Anterior cingulate cortex (tissue), 58 donors: ENCODE data around the gene LVRN.
"Not testable (repeated sequence)": the region's sequence is repeated elsewhere in the genome, so short reads cannot be mapped to it uniquely, and the experiment has no call there.

ENCODE experiments used
- DNase-seq, 58 donors: peaks; one replicate each; lab custom pipeline; 2025; lab: John Stamatoyannopoulos, UW

The LVRN gene, protein sequence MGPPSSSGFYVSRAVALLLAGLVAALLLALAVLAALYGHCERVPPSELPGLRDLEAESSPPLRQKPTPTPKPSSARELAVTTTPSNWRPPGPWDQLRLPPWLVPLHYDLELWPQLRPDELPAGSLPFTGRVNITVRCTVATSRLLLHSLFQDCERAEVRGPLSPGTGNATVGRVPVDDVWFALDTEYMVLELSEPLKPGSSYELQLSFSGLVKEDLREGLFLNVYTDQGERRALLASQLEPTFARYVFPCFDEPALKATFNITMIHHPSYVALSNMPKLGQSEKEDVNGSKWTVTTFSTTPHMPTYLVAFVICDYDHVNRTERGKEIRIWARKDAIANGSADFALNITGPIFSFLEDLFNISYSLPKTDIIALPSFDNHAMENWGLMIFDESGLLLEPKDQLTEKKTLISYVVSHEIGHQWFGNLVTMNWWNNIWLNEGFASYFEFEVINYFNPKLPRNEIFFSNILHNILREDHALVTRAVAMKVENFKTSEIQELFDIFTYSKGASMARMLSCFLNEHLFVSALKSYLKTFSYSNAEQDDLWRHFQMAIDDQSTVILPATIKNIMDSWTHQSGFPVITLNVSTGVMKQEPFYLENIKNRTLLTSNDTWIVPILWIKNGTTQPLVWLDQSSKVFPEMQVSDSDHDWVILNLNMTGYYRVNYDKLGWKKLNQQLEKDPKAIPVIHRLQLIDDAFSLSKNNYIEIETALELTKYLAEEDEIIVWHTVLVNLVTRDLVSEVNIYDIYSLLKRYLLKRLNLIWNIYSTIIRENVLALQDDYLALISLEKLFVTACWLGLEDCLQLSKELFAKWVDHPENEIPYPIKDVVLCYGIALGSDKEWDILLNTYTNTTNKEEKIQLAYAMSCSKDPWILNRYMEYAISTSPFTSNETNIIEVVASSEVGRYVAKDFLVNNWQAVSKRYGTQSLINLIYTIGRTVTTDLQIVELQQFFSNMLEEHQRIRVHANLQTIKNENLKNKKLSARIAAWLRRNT

DNA sequence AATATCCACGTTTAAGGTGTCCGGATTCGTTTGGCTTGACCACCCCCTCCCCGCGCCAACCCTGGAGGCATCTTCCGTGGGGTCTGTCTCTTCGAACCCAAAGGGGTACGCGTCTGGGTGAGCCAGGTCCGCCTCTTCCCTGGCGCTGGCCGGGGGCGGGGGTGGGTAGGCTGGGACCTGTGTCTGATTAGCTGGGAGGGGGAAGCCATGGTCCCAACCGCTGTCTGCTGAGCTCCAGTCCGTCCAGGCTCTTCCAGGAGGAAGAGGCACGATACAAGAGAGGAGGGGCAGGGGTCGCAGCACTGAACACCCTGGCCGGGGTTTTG, at the start of gene LVRN:
Gene LVRN, plus strand, starts transcription at position 237 of the 326 bp plus-strand sequence. CDS start 143 bp downstream, outside the sequence.
- peak in 1 of 58 donors; percentile 4 for DNase-seq

DNA sequence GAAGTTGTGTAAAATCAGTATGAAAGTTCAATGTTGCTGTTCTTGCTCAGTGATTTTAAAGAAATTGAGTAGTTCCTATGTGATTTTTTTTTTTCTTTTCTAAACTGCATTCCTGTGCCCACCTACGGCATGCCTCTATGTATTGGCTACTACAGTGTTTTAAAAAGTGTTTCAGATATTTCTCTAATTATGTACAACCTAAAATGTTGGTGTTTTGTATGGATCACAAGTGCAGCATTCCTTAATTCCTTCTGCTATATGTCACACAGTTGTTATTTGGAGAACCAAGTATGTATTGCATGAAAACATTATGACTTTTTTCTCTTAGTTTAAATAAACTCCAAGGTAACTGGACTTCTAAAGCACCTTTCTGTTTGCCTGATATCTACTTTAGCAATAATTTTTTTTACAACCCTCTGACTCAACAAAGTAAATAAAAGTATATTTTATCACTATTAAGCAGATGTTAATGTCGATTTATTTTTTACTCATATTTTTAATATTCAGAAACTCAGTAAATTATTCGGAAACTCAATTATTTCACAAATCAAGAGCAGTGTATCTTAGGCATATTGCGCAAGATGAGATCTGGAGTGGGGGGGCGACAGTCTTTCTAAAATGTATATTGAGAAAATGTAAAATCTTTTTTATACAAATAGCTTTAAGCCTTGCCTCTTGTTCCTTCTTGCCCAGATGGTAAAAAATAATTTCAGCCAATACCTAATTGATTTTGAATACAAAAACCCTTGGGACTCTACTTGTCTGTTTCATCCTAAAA, 48.5 kb upstream of the LVRN start:
- DNase-seq = not testable (repeated sequence)

DNA sequence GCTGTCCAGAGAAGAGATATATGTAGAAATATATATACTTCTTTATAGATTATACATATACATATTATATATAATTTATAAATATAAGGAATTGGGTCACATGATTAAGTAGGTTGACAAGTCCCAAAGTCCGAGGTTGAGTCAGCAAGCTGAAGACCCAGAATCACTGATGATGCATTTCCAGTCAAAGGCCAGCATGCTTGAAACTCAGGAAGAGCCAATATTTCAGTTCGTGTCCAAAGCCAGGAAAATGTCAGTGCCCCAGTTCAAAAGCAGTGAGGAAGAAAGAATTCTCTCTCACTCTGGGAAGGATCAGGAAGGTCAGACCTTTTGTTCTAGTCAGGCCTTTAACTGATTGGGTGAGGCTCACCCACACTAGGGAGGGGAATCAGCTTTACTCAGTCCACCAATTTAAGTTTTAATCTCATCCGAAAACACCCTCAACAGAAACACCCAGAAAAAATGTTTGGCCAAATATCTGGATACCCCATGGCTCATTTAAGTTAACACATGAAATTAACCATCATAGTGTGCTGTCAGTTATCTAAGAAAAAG, 42.0 kb upstream of the LVRN start:
- no peak for DNase-seq

DNA sequence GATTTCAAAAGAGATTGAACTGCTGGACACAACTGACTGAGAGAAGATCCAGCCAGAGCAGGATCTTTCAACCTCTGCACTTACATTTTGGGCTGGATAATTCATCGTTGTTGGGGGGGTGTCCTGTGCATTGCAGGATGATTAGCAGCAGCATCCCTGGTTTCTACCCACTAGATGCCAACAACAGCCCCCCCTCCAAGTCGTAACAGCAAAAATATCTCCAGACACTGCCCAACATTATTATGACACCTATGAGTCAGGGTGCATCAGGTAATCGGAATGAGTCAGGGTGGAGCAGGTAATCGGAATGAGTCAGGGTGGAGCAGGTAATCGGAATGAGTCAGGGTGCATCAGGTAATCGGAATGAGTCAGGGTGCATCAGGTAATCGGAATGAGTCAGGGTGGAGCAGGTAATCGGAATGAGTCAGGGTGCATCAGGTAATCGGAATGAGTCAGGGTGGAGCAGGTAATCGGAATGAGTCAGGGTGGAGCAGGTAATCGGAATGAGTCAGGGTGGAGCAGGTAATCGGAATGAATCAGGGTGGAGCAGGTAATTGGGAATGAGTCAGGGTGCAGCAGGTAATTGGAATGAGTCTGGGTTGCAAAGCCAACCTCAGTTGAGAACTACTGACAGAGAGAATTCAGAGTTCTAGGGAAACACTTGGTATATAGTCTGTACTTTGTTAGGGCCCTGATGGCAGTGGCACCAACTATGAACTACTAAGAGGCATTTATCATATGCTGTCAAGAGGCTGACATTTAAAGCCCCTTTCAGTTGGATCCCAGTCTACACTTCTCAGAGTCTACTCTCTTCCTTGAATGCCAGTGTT, 33.5 kb upstream of the LVRN start:
- DNase-seq = not testable (repeated sequence)

DNA sequence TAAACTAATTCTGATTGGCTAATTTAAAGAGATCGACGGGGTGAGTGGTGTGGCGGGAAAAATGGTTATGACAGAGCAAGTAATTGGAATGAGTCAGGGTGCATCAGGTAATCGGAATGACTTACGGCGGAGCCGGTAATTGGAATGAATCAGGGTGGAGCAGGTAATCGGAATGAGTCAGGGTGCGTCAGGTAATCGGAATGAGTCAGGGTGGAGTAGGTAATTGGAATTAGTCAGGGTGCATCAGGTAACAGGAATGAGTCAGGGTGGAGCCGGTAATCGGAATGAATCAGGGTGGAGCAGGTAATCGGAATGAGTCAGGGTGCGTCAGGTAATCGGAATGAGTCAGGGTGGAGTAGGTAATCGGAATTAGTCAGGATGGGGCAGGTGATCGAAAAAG, 32.1 kb upstream of the LVRN start:
- DNase-seq = not testable (repeated sequence)

- no peak for DNase-seq
Observed at GRCh38 chr5:115930630-115931337, 31.5 kb upstream of the LVRN start.

DNA sequence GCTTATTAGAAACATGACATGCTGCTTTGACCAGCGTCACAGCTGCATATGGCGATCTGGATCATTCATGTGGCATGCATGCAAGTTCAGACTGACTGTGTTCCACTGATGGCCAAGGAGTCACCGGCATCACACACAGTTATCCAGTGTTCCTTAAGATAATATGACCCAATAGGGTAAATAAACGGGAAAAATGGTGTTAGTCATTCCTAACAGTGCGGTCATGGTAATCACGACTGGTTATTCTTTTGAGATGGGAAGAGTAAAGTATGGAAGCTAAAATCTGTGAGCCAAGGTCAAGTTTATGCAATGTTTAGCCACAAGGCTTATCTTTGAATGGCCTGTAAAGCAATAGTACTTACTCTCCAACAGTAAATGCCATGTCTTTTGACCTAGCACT, 29.3 kb upstream of the LVRN start:
- no peak for DNase-seq

DNA sequence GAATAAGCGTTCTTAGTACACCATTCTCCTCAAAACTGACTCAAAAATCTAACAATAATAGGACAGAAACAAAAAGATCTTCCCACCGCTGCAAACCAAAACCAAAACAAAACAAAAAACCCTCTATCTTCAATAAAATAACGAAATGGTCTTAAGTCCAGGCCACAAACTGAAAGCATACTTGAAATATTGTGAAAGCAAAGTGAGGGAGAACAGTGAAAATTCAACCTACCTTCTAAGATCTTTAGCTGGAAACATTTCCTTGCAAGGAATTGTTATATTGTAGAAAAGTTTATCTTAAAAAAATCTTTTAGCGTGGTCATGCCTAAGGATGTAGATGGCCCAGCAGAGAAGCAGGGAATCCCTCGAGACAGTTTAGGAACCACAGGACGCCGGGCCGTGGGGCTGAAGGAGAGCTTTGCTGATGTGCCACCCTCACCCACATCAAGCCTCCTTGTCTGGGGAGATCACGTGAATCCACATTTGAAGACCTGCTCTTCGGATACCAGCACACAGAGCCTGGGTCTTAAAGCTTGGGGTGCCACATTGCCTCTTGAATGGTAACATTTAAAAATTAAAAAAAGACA, 27.8 kb upstream of the LVRN start:
- no peak for DNase-seq

GRCh38 chr5:115936031-115936430, 26.2 kb upstream of the LVRN start:
- DNase-seq = no peak

DNA sequence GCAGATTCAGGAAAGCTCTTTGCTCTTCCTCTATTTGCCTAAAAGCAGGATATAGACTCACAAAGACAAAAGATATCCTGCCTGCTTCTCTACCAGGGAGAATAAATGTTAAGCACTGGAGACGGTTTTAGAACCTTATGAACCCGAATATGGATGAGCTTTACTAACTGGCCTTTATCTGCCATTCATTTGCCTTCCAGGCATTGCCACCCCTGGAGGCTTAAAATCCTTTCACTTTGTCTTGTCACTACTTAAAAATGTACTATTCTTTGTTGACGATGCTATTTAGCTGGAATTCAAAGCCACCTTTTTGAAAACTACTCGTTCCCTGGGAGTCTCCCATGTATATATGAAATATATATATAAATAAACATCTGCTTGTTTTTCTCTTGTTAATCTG, 23.2 kb upstream of the LVRN start:
- no peak for DNase-seq

DNA sequence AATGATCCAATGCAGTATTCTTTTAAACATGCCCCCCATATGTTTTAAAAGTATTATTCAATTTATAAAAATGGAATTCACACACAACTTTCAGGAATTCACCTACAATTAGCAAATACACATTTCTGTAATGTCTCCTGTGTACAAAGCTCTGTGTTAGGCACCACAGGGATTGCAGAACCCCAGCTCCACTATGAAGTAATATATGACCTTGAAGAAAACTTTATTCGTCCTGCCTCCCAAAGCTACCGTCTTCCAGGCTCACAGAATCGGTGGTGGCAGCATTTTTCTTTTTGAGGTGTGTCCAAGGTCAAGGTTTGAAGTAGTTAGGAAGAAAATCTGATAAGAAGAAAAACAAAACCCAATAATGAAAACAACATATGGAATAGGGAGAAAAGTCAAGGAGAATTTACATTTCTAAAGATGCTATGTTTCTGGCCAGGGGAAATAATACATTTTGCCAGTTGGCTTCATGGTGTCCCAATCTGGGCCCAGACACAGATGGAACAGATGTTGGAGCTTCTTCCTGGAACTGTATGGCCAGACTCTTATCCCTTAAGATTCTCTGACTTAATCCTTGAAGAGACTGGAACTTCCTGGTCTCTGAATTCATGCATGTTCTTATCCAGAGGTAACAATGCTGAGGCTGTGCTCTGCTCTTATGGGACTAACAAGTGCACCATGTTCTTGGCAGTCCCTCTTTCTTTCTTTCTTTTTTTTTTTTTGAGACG, 22.0 kb upstream of the LVRN start:
- no peak for DNase-seq

- no peak for DNase-seq
Observed at GRCh38 chr5:115941051-115941675, 21.1 kb upstream of the LVRN start.

- DNase-seq = no peak
Observed at GRCh38 chr5:115944501-115944900, 17.8 kb upstream of the LVRN start.

DNA sequence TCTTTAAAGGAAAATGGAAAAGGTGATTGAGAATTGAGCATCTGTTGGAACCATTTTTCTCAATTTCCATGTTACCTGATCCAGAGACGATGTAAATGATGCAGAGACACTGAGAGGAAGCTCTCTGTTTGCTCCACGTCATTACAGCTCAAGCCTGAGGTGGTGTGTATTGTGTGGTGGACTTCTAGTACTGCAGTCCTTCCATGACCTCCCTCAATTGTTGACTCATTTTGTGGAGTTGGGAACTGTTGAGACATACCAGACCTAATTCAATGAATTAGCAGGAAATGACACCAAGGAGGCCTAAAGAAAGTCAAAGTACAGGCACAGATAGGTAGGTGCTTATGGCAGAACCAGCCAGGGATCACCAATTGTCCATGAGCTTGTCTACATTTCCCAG, 15.6 kb upstream of the LVRN start:
- DNase-seq = no peak

- no peak for DNase-seq
Observed at GRCh38 chr5:115947260-115947659, 15.0 kb upstream of the LVRN start.

GRCh38 chr5:115948091-115948534, 14.2 kb upstream of the LVRN start:
- no peak for DNase-seq

GRCh38 chr5:115949096-115949495, 13.2 kb upstream of the LVRN start:
- DNase-seq = no peak
